B cell (primary cell): ENCODE results near the gene GDPD4. TPM values are rescaled to one million over a fixed set of nuclear protein-coding genes. Genes with fewer than 3 reads are reported as not detected.
A peak's percentile ranks its signal among the peaks of the same experiment; 100 is the strongest.

Experiments
- ATAC-seq: fragments of 200-7000 bp; cut with Tn5 transposase; one replicate; pipeline ENCODE4 v1.10.0; 2021; ENCODE audit warnings: low read depth, mild to moderate bottlenecking, moderate number of reproducible peaks, moderate library complexity
- CTCF ChIA-PET: fragments of 350-600 bp; sonication (Branson Sonifier 250); formaldehyde crosslinking; loops from one replicate; lab custom pipeline; 2021; ENCODE audit warnings: antibody characterized with exemption, inconsistent platforms; lab: Charles Lee
- POLR2A ChIA-PET: fragments of 350-600 bp; sonication (Branson Sonifier 250); formaldehyde crosslinking; loops from one replicate; lab custom pipeline; 2021; ENCODE audit warnings: antibody characterized with exemption; lab: Charles Lee
- DNase-seq: peaks from one replicate; pipeline ENCODE4 v3.0.0; 2013
- H2AFZ ChIP-seq: 2 replicates; pipeline ENCODE4 v1.6.1; 2012; ENCODE audit warnings: mild to moderate bottlenecking, low read depth, low read length; ENCODE audit not compliant: insufficient read depth, poor library complexity, severe bottlenecking
- H3K27ac ChIP-seq, 2 donors: 1 replicate in 1 of 2; 2 replicates in 1 of 2; pipeline ENCODE4 v1.5.1; 2012 to 2013; ENCODE audit warnings: low read length in 2 of 2, mild to moderate bottlenecking in 2 of 2, moderate library complexity in 1 of 2
- H3K27me3 ChIP-seq, 4 experiments: fragments of 200-600 bp in 1 of 4; sonication (generic) in 1 of 4; replicated peaks in 1 of 4; 1 replicate in 2 of 4; 2 replicates in 2 of 4; pipeline versions ENCODE4 v1.6.1 to v1.7.0; 2013 to 2016; ENCODE audit warnings: low read length in 3 of 4, mild to moderate bottlenecking in 2 of 4, mixed read lengths in 1 of 4, moderate library complexity in 1 of 4; ENCODE audit not compliant: insufficient read depth in 4 of 4, control insufficient read depth in 3 of 4; ENCODE audit errors: control extremely low read depth in 1 of 4
- H3K36me3 ChIP-seq, 2 experiments: replicated peaks in 1 of 2; 1 replicate in 1 of 2; 2 replicates in 1 of 2; pipeline versions ENCODE4 v1.6.1 to v1.7.1; 2013; ENCODE audit warnings: low read length in 1 of 2; ENCODE audit not compliant: insufficient read depth in 2 of 2, control insufficient read depth in 1 of 2; ENCODE audit errors: control extremely low read depth in 1 of 2, extremely low read depth in 1 of 2
- H3K4me1 ChIP-seq, 2 donors: fragments of 200-600 bp in 1 of 2; sonication (generic) in 1 of 2; 1 replicate in 1 of 2; 2 replicates in 1 of 2; pipeline versions ENCODE4 v1.5.1 to v1.6.1; 2013 to 2017; ENCODE audit warnings: low read length in 2 of 2; ENCODE audit not compliant: control insufficient read depth in 2 of 2, insufficient read depth in 2 of 2
- H3K4me2 ChIP-seq: replicated peaks from 2 replicates; pipeline ENCODE3; 2012; ENCODE audit warnings: mild to moderate bottlenecking, low read depth, low read length; ENCODE audit not compliant: poor library complexity, severe bottlenecking
- H3K4me3 ChIP-seq, 5 experiments: fragments of 200-600 bp in 1 of 5; sonication (generic) in 1 of 5; 1 replicate in 3 of 5; 2 replicates in 2 of 5; pipeline versions ENCODE4 v1.5.1 to v1.7.0; 2011 to 2016; ENCODE audit warnings: low read length in 4 of 5, mild to moderate bottlenecking in 4 of 5, low read depth in 2 of 5, control low read depth in 1 of 5, moderate library complexity in 1 of 5; ENCODE audit not compliant: insufficient read depth in 1 of 5; ENCODE audit errors: control extremely low read depth in 1 of 5, extremely low read depth in 1 of 5
- H3K79me2 ChIP-seq: fragments of 200-600 bp; sonication (generic); one replicate; pipeline ENCODE4 v1.6.0; 2016; ENCODE audit warnings: low read length; ENCODE audit not compliant: control insufficient read depth, insufficient read depth
- H3K9ac ChIP-seq: fragments of 200-600 bp; sonication (generic); 2 replicates; pipeline ENCODE4 v1.6.1; 2017; ENCODE audit warnings: mild to moderate bottlenecking, low read length, moderate library complexity
- H3K9me3 ChIP-seq, 3 donors: one replicate each; pipeline versions ENCODE4 v1.6.1 to v1.7.1; 2013; ENCODE audit warnings: low read length in 2 of 3; ENCODE audit not compliant: control insufficient read depth in 2 of 3, insufficient read depth in 1 of 3; ENCODE audit errors: control extremely low read depth in 1 of 3
- H4K20me1 ChIP-seq: 2 replicates; pipeline ENCODE4 v1.6.0; 2012; ENCODE audit warnings: mild to moderate bottlenecking, low read length; ENCODE audit not compliant: insufficient read depth, control insufficient read depth, poor library complexity, severe bottlenecking
- H3K27ac Mint-ChIP-seq: one replicate; pipeline ENCODE4 v1.8.0; 2021; ENCODE audit warnings: mixed read lengths
- H3K27me3 Mint-ChIP-seq: one replicate; pipeline ENCODE4 v1.8.0; 2021; ENCODE audit warnings: mixed read lengths
- H3K4me1 Mint-ChIP-seq: one replicate; pipeline ENCODE4 v1.8.0; 2021; ENCODE audit warnings: mixed read lengths
- H3K4me3 Mint-ChIP-seq: one replicate; pipeline ENCODE4 v1.8.0; 2021; ENCODE audit warnings: mixed read lengths
- H3K9me3 Mint-ChIP-seq: one replicate; pipeline ENCODE4 v1.8.0; 2022; ENCODE audit warnings: mixed read lengths; ENCODE audit not compliant: insufficient read depth
- EZH2 ChIP-seq: IDR thresholded peaks from 2 replicates; pipeline ENCODE4 v1.6.1; 2012; ENCODE audit warnings: borderline replicate concordance, low read depth, mild to moderate bottlenecking, moderate library complexity, low read length; ENCODE audit not compliant: insufficient read depth, poor library complexity, severe bottlenecking
- WGBS: methylation state at CpG from one replicate; pipeline ENCODE4 v1.1.5; 2013; ENCODE audit warnings: missing lambda C conversion rate; ENCODE audit not compliant: insufficient coverage; 5-methylcytosine and 5-hydroxymethylcytosine counted together
- intact Hi-C: fragments of 100-400 bp; cut with micrococcal nuclease; formaldehyde crosslinking; loops from one replicate; pipeline ENCODE4 v1.10.0; 2022
- polyA plus RNA-seq: library from polyadenylated mRNA; depleted of rRNA; stranded (reverse); fragments of >200 nt; gene quantifications from 2 replicates; pipeline ENCODE4 v1.2.3, GENCODE V29; 2012
- total RNA-seq, 2 donors: library from RNA; stranded (reverse); fragments of 120-200 nt in 1 of 2; gene quantifications; 1 replicate in 1 of 2; 2 replicates in 1 of 2; pipeline versions ENCODE4 v1.2.3 to v1.2.4, GENCODE V29; 2013 to 2022
- TF ChIP-seq, protein P1 (sequence below): fragments of 200-600 bp; IDR thresholded peaks from one replicate; pipeline ENCODE4 v1.8.0; 2022; ENCODE audit warnings: antibody characterized with exemption, mild to moderate bottlenecking

GDPD4 gene
- total and polyA plus RNA-seq, 2 donors (not counting 1 experiment from before 2014, with no cell fraction given) = not detected

DNA sequence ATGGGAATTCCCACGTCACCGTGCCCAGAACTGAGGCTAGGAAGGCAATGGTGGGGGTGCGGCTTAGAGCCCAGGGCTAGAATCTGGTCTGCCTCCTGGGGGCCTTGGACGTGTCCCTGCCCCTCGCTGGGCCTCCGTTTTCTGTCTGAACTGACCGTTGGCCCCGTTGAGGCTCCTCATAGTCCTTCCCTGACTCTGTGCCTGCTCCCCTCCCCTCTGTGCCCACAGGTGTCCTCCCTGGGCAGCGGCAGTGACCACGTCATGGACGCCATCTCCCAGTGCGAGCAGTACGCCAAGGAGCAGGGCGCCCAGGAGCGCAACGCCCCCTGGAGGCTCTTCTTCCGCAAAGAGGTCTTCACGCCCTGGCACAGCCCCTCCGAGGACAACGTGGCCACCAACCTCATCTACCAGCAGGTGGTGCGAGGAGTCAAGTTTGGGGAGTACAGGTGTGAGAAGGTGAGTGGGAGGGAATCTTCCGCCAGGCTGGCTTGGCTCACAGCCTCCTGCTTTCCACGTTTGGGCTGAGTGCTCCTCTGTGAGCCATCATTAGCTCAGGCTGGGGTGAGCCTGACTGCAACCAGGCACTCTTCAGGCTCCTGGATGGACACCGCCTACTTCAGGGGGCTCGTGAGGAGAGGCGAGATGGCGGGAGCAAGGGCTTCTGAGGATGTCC lies 109.5 kb downstream of the GDPD4 start:
- intact Hi-C loops = no loop called here
- Histone ChIP-seq H3K27ac (no peak overlapping the region), H3K9me3 (peaks cover 0 to 2% (median 0%) of the 10 kb centered on the region in 3 donors), H3K27me3 (no peaks in the 10 kb centered on the region), H3K4me1 (no peaks in the 10 kb centered on the region), H3K36me3 (no peaks in the 10 kb centered on the region), H3K4me2 (no peak overlapping the region), H3K79me2 (peaks cover 2% of the 10 kb centered on the region), H4K20me1 (no peaks in the 10 kb centered on the region), H2AFZ (no peak overlapping the region), H3K4me3 (no peak overlapping the region), H3K9ac (no peak overlapping the region)
- Mint-ChIP-seq H3K9me3 (no peaks in the 10 kb centered on the region), H3K27ac (no peak overlapping the region), H3K4me3 (no peak overlapping the region), H3K4me1 (no peaks in the 10 kb centered on the region), H3K27me3 (no peaks in the 10 kb centered on the region)
- ChIA-PET CTCF (interaction anchor here (1.4 kb wide), 1 partner anchor 356 kb away, joined by 4 read pairs; no protein-coding TSS in a partner anchor), POLR2A (no interaction called here)
- ATAC-seq (peak; percentile 21), DNase-seq (peak; percentile 28)
- 68% methylated on average over 20 of the region's 27 CpGs for WGBS
- TF ChIP-seq, protein P1, sequence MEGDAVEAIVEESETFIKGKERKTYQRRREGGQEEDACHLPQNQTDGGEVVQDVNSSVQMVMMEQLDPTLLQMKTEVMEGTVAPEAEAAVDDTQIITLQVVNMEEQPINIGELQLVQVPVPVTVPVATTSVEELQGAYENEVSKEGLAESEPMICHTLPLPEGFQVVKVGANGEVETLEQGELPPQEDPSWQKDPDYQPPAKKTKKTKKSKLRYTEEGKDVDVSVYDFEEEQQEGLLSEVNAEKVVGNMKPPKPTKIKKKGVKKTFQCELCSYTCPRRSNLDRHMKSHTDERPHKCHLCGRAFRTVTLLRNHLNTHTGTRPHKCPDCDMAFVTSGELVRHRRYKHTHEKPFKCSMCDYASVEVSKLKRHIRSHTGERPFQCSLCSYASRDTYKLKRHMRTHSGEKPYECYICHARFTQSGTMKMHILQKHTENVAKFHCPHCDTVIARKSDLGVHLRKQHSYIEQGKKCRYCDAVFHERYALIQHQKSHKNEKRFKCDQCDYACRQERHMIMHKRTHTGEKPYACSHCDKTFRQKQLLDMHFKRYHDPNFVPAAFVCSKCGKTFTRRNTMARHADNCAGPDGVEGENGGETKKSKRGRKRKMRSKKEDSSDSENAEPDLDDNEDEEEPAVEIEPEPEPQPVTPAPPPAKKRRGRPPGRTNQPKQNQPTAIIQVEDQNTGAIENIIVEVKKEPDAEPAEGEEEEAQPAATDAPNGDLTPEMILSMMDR = peak; percentile 35
- TF ChIP-seq EZH2 = no peak

DNA sequence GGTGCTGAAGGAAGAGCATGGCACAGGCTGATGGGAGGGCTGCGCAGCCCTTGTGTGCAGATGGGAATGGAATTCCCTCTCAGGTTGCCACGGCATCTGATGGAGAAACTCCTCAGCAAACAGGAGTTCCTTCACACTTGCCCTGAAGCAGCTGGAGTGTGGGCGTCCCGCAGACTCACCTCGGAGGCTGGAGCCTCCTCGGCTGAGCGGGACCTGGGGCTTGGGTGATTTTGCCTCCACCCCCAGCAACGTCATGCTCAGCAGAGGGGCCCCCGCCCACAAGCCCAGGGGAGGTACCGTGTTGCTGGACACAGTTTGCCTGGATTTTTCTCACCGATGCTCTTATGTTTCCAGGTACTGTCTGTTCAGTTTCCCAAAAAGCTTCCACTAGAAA lies 110.1 kb downstream of the GDPD4 start:
- H3K27me3 Mint-ChIP-seq = no peaks in the 10 kb centered on the region
- no peak overlapping the region for H3K4me3 ChIP-seq
- no peak overlapping the region for H3K27ac ChIP-seq
- no peak for TF ChIP-seq EZH2
- TF ChIP-seq, protein P1 = no peak
- no peak overlapping the region for H3K27ac Mint-ChIP-seq
- no peaks in the 10 kb centered on the region for H3K4me1 ChIP-seq
- POLR2A ChIA-PET = no interaction called here
- peaks cover 0 to 2% (median 0%) of the 10 kb centered on the region in 3 donors for H3K9me3 ChIP-seq
- no peaks in the 10 kb centered on the region for H3K9me3 Mint-ChIP-seq
- CTCF ChIA-PET = interaction anchor here (1.4 kb wide), 1 partner anchor 357 kb away, joined by 4 read pairs; no protein-coding TSS in a partner anchor
- no peak overlapping the region for H3K4me2 ChIP-seq
- intact Hi-C loops = no loop called here
- no peaks in the 10 kb centered on the region for H3K4me1 Mint-ChIP-seq
- no peaks in the 10 kb centered on the region for H3K36me3 ChIP-seq
- 86% methylated on average over 11 of the region's 11 CpGs for WGBS
- H4K20me1 ChIP-seq = no peaks in the 10 kb centered on the region
- H2AFZ ChIP-seq = no peak overlapping the region
- H3K79me2 ChIP-seq = peaks cover 2% of the 10 kb centered on the region
- no peak overlapping the region for H3K9ac ChIP-seq
- no peak overlapping the region for H3K4me3 Mint-ChIP-seq
- DNase-seq (no peak), ATAC-seq (no peak)
- no peaks in the 10 kb centered on the region for H3K27me3 ChIP-seq
